22Rv1 (cell line): ENCODE results near the gene CAPN7.

Experiments
- H3K27ac ChIP-seq: fragments of 450-650 bp; 2 replicates; pipeline ENCODE4 v1.5.1; 2017
- CTCF ChIP-seq: fragments of 450-650 bp; IDR thresholded peaks from 2 replicates; pipeline ENCODE4 v1.5.1; 2017; ENCODE audit warnings: mild to moderate bottlenecking
- ZFX ChIP-seq: fragments of 450-650 bp; IDR thresholded peaks from 2 replicates; pipeline ENCODE4 v1.6.1; 2017; ENCODE audit warnings: antibody characterized with exemption, borderline replicate concordance

Gene CAPN7

GRCh38 chr3:15276028-15276724 is 70.1 kb downstream of the CAPN7 start:
- H3K27ac ChIP-seq: no peak overlapping the region
- TF ChIP-seq ZFX (no peak), CTCF (no peak)

GRCh38 chr3:15277861-15278500 is 71.9 kb downstream of the CAPN7 start:
- TF ChIP-seq ZFX (no peak), CTCF (no peak)

GRCh38 chr3:15279205-15279604 is 73.2 kb downstream of the CAPN7 start:
- no peak for TF ChIP-seq CTCF
- TF ChIP-seq ZFX: no peak
- H3K27ac ChIP-seq: no peak overlapping the region

More at GRCh38 chr3:15277861-15278500, 71.9 kb downstream of the CAPN7 start:
- no peak overlapping the region for H3K27ac ChIP-seq

- no peak overlapping the region for H3K27ac ChIP-seq
- no peak for TF ChIP-seq ZFX
- no peak for TF ChIP-seq CTCF
These were observed 73.8 kb downstream of the CAPN7 start for GRCh38 chr3:15279671-15280402.

- H3K27ac ChIP-seq: no peak overlapping the region
- TF ChIP-seq CTCF (no peak), ZFX (no peak)
These were observed 74.9 kb downstream of the CAPN7 start for GRCh38 chr3:15280853-15281532.

- TF ChIP-seq ZFX: no peak
- no peak for TF ChIP-seq CTCF
- no peak overlapping the region for H3K27ac ChIP-seq
These were observed 75.8 kb downstream of the CAPN7 start for GRCh38 chr3:15281817-15282216.

GRCh38 chr3:15283702-15284101 is 77.7 kb downstream of the CAPN7 start:
- TF ChIP-seq ZFX (no peak), CTCF (no peak)

More at GRCh38 chr3:15283702-15284101, 77.7 kb downstream of the CAPN7 start:
- H3K27ac ChIP-seq: no peak overlapping the region
